GM19193 (cell line): ENCODE data around the gene ARHGAP23.

Source experiments
- POLR2A ChIP-seq: IDR thresholded peaks from 4 replicates; pipeline ENCODE4 v1.6.1; 2011; ENCODE audit not compliant: insufficient read depth, insufficient read length; ENCODE audit errors: extremely low read depth

ARHGAP23 gene

GRCh38 chr17:38418062-38418692, 10.1 kb upstream of the ARHGAP23 start:
- no peak for TF ChIP-seq POLR2A

GRCh38 chr17:38418693-38419507, 9.4 kb upstream of the ARHGAP23 start:
- TF ChIP-seq POLR2A = no peak

GRCh38 chr17:38419508-38419981, 8.7 kb upstream of the ARHGAP23 start:
- no peak for TF ChIP-seq POLR2A

GRCh38 chr17:38420518-38420917, 7.7 kb upstream of the ARHGAP23 start:
- TF ChIP-seq POLR2A = no peak

GRCh38 chr17:38421171-38421841, 7.0 kb upstream of the ARHGAP23 start:
- TF ChIP-seq POLR2A = no peak

GRCh38 chr17:38421871-38422827, 6.1 kb upstream of the ARHGAP23 start:
- TF ChIP-seq POLR2A = no peak

- no peak for TF ChIP-seq POLR2A
Observed at GRCh38 chr17:38424297-38424972, 3.8 kb upstream of the ARHGAP23 start.

GRCh38 chr17:38425031-38425430, 3.2 kb upstream of the ARHGAP23 start:
- no peak for TF ChIP-seq POLR2A

- TF ChIP-seq POLR2A = no peak
Observed at GRCh38 chr17:38425744-38426143, 2.5 kb upstream of the ARHGAP23 start.

GRCh38 chr17:38426441-38426840, 1.8 kb upstream of the ARHGAP23 start:
- no peak for TF ChIP-seq POLR2A

GRCh38 chr17:38427160-38427949, 909 bp upstream of the ARHGAP23 start:
- no peak for TF ChIP-seq POLR2A

GRCh38 chr17:38428643-38429371, 543 bp downstream of the ARHGAP23 start:
- TF ChIP-seq POLR2A = no peak

- no peak for TF ChIP-seq POLR2A
Observed at GRCh38 chr17:38429476-38430100, 1.3 kb downstream of the ARHGAP23 start.

GRCh38 chr17:38430316-38430715, 2.1 kb downstream of the ARHGAP23 start:
- no peak for TF ChIP-seq POLR2A
